Activated CD4-positive, alpha-beta T cell treated with anti-CD3 and anti-CD28 coated beads for 4 hours (primary cell): ENCODE results near the gene AK4.
"Not testable (repeated sequence)": the region's sequence is repeated elsewhere in the genome, so short reads cannot be mapped to it uniquely, and the experiment has no call there.

ENCODE experiments used
- DNase-seq, 2 donors: peaks; one replicate each; pipeline ENCODE4 v3.0.0-alpha.2; 2020

Gene AK4

GRCh38 chr1:65216989-65217388 lies 69.0 kb downstream of the AK4 start:
- DNase-seq, result no peak

GRCh38 chr1:65221638-65222339 lies 73.8 kb downstream of the AK4 start:
- no peak for DNase-seq

GRCh38 chr1:65222340-65222940 lies 74.4 kb downstream of the AK4 start:
- DNase-seq, result no peak

- no peak for DNase-seq
Measured at GRCh38 chr1:65224681-65225091, 76.7 kb downstream of the AK4 start.

GRCh38 chr1:65225179-65225578 lies 77.2 kb downstream of the AK4 start:
- no peak for DNase-seq

- DNase-seq, result no peak
Measured at GRCh38 chr1:65229201-65229600, 81.2 kb downstream of the AK4 start.

GRCh38 chr1:65229754-65230339 lies 81.8 kb downstream of the AK4 start:
- DNase-seq, result no peak

GRCh38 chr1:65230731-65231481 lies 82.9 kb downstream of the AK4 start:
- DNase-seq, result no peak

- no peak for DNase-seq
Measured at GRCh38 chr1:65231718-65232330, 83.8 kb downstream of the AK4 start.

- DNase-seq, result no peak
Measured at GRCh38 chr1:65232461-65232990, 84.5 kb downstream of the AK4 start.

- no peak for DNase-seq
Measured at GRCh38 chr1:65233782-65234181, 85.8 kb downstream of the AK4 start.

- no peak for DNase-seq
Measured at GRCh38 chr1:65235867-65236805, 88.1 kb downstream of the AK4 start.

GRCh38 chr1:65237088-65237487 lies 89.1 kb downstream of the AK4 start:
- DNase-seq, result not testable (repeated sequence)

- no peak for DNase-seq
Measured at GRCh38 chr1:65237503-65237902, 89.5 kb downstream of the AK4 start.

GRCh38 chr1:65238010-65238409 lies 90.0 kb downstream of the AK4 start:
- no peak for DNase-seq

- DNase-seq, result no peak
Measured at GRCh38 chr1:65243491-65243890, 95.5 kb downstream of the AK4 start.

GRCh38 chr1:65245295-65245694 lies 97.3 kb downstream of the AK4 start:
- DNase-seq, result no peak

- DNase-seq, result no peak
Measured at GRCh38 chr1:65247419-65248359, 99.7 kb downstream of the AK4 start.

GRCh38 chr1:65250826-65251225 lies 102.8 kb downstream of the AK4 start:
- no peak for DNase-seq

- DNase-seq, result no peak
Measured at GRCh38 chr1:65253800-65254319, 105.9 kb downstream of the AK4 start.
